Measurements from ENCODE around the gene LAMP1.

GRCh38 chr13:113292021-113292862, 4.8 kb upstream of the LAMP1 start:
- TF ChIP-seq CTCF (conservative IDR thresholded peaks at IDR 0.05; ENCODE audit: low read depth in 2 of 2) (peak in 1 of 2 experiments; percentile 21; a peak in 1 of 4 replicates), EZH2 (IDR thresholded peaks at IDR 0.05; ENCODE audit: low read depth, unreplicated experiment) (no peak), ETS1 (IDR thresholded peaks at IDR 0.05) (no peak), POLR2AphosphoS5 (IDR thresholded peaks at IDR 0.05; ENCODE audit: low read depth) (no peak), REST (IDR thresholded peaks at IDR 0.05; ENCODE audit: unreplicated experiment) (no peak), EZH2phosphoT487 (IDR thresholded peaks at IDR 0.05; ENCODE audit: unreplicated experiment) (no peak), ZNF331 (CRISPR knock-in tag; IDR thresholded peaks at IDR 0.05; ENCODE audit: low read depth) (no peak), JUNB (IDR thresholded peaks at IDR 0.05; ENCODE audit: unreplicated experiment) (no peak)

Data from GM23338 (cell line).